ENCODE data around the gene PGAP6. TPM values are rescaled to one million over a fixed set of nuclear protein-coding genes. Genes with fewer than 3 reads are reported as not detected.
"Not testable (repeated sequence)": the region's sequence is repeated elsewhere in the genome, so short reads cannot be mapped to it uniquely, and the experiment has no call there.

PGAP6 gene
- total RNA-seq, 2 donors from 2014 or later, result 27.3 to 33.5 TPM

- intact Hi-C loops (cut with DNase I), result loop anchor here (5.0 to 10.0 kb wide), 2 partner anchors 115 to 243 kb away; no protein-coding TSS in a partner anchor
- ATAC-seq (no peak), DNase-seq (no peak)
Measured at GRCh38 chr16:359871-360697, 21.7 kb downstream of the PGAP6 start.

DNA sequence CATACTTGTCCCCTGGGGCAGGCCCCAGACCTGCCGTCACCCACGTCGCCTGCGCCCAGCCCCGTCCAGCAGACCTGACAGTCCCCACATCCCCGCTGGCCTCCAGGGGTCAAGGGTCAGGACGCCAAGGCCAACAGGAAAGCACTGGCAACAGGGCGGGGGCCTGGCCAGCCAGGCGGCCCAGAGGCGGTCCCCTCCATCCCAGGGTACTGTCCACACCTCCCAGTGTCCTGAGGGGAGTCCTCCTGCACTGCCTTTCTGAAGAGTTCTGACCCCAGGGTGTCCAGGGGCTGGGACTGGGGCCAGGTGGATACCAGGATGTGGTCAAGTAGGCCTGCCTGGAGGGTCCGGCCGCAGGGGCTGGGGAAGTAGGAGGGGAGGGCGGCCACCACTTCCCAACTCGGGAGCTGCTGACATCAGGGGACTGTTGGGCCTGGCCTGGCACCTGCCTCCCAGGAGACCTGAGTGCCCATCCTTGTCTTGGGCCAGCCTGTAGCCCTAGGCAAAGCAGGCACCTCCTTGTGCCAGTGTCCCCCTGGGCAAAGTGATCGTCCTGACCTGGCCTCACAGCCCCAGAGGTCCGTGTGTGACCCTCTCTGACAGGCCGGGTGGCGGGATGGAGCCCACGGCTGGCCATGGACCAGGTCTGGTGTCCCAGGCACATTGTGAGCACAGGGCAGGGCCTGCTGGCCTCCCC lies 22.6 kb downstream of the PGAP6 start:
- no peak for ATAC-seq
- intact Hi-C loops (cut with DNase I), result loop anchor here in 1 of 2 donors (10.0 kb wide), 1 partner anchor 114 kb away; no protein-coding TSS in a partner anchor
- no peak for DNase-seq

GRCh38 chr16:356741-357140 lies 25.0 kb downstream of the PGAP6 start:
- intact Hi-C loops (cut with DNase I), result loop anchor here in 1 of 2 donors (10.0 kb wide), 1 partner anchor 112 kb away; no protein-coding TSS in a partner anchor
- ATAC-seq (no peak), DNase-seq (no peak)

DNA sequence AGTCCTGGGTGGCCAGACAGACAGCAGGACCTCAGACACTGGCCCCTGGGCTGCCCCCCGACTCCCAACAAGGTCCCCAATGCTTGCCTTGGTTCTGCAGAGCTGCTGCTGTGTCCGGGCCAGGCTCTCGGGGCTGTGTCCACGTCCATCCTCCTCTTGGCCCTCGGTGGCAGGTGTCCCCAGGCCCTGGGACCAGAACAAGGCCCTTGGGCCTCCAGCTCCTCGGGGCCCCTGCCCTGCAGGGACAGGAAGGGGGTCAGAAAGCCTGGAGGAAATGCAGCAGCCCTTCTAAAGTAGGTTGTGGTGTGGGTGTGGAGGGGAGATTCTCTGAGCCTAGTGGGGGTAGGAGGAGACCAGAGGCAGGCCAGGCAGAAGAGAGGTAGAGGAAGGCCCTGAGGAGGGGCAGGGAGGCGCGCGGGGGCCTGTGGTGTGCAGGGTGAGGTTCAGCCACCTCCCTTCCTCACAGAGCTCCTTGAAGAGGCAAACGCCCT lies 26.8 kb downstream of the PGAP6 start:
- DNase-seq (no peak), ATAC-seq (no peak)
- intact Hi-C loops (cut with DNase I), result loop anchor here (5.0 to 10.0 kb wide), 2 partner anchors 110 to 123 kb away; partner anchors contain the start of gene FAM234A (in 1 of the 2)

DNA sequence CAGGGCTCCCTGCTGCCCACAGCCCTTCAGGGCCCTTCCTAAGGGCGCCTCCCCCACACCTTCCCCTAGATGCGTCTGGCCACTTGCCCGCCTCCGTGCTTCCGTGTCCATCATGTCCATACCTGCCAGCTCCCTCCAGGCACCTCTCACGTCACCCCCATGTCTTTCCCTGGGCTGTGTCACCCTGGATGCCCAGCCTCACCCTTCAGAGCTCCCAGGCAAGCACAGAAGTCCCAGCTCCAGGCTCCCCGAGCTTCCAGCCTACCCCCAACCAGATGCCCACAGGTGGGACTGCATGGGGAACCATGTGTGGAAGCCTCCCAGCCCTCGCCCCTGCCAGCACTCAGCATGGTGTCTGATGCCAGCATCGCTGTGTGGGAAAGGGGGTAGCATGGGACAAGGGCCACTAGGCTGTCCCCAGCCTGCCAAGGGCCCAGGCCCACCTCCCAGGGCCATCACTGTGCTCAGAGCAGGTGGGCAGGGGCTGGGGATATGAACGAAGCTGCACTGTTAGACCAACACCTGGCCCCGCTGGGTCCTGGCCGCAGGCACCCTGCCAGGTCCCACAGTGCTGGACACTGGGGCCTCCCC lies 27.4 kb downstream of the PGAP6 start:
- intact Hi-C loops (cut with DNase I), result loop anchor here (5.0 to 10.0 kb wide), 2 partner anchors 110 to 122 kb away; partner anchors contain the start of gene FAM234A (in 1 of the 2)
- DNase-seq (no peak), ATAC-seq (no peak)

- no peak for ATAC-seq
- intact Hi-C loops (cut with DNase I), result loop anchor here (5.0 to 10.0 kb wide), 2 partner anchors 109 to 121 kb away; partner anchors contain the start of gene FAM234A (in 1 of the 2)
- DNase-seq, result no peak
Measured at GRCh38 chr16:353404-354290, 28.1 kb downstream of the PGAP6 start.

- peak; percentile 100 for DNase-seq
- intact Hi-C loops (cut with DNase I), result loop anchor here (5.0 to 10.0 kb wide), 2 partner anchors 108 to 120 kb away; partner anchors contain the start of gene FAM234A (in 1 of the 2)
Measured at GRCh38 chr16:352547-353403, 29.0 kb downstream of the PGAP6 start, which contains the start of gene AXIN1. Gene AXIN1, minus strand, starts transcription at chr16:352723. Its CDS starts 5,698 bp downstream, at chr16:347025.

DNA sequence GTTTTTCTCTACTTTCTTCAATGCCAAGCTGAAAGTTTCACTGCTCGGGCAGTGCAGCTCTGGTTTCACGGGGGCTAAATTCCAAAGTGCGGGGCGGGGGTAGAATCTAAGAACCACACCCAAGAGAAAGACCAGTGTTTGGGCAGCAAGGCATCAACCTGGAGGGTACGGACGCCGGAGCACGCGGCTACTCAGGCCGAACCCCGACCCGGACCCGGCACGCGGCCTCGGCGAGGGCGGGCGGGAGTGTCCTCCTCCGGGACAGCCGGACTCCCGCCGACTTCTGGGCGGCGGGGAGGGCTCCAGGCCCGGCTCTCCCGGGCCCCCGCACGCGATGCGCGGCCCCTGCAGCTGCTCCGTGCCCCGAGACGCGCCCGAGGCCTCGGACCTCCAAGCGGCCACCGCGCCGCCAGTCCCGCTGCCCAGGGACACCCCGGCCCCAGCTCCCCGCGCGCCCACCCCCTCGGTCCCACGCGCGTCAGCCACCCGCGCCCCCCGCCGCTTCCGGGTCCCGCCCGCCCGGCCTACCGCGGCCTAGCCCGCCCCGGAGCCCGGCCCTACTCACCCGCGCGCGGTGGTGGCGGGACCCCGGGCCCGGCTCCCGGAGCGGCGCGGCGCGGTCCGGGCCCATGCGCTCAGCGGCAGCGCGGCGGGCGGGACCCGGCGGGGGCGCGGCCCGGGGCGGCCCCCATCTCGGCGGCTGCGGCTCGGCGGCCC lies 29.8 kb downstream of the PGAP6 start:
- ATAC-seq, result no peak
- intact Hi-C loops (cut with DNase I), result loop anchor here (5.0 to 10.0 kb wide), 2 partner anchors 107 to 120 kb away; partner anchors contain the start of gene FAM234A (in 1 of the 2)
- DNase-seq, result no peak

More at GRCh38 chr16:352547-353403, 29.0 kb downstream of the PGAP6 start, which contains the start of gene AXIN1:
- peak; percentile 94 to 95 for ATAC-seq

DNA sequence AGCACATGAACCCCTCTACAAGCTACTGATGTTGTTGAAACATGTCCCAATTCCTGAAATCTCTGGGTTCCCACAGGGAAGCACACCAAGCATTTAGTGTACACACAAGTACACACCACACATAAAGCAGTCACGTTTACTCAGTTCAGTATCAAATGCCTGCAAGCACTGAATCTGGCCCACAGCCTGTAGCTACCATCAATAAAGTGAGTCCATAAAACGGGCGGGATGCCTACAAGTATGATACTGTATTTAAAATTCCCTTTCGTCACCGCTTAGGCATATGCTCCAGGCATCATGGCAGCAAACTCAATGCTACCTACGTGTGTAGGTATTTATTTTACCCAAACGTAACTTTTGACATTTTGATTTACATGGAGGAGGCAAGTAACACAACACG lies 31.6 kb downstream of the PGAP6 start:
- no peak for ATAC-seq
- DNase-seq, result no peak
- intact Hi-C loops (cut with DNase I), result loop anchor here (5.0 to 10.0 kb wide), 2 partner anchors 105 to 118 kb away; partner anchors contain the start of gene FAM234A (in 1 of the 2)

GRCh38 chr16:349211-349610 lies 32.6 kb downstream of the PGAP6 start:
- no peak for DNase-seq
- ATAC-seq, result no peak
- intact Hi-C loops (cut with DNase I), result no loop called here

DNA sequence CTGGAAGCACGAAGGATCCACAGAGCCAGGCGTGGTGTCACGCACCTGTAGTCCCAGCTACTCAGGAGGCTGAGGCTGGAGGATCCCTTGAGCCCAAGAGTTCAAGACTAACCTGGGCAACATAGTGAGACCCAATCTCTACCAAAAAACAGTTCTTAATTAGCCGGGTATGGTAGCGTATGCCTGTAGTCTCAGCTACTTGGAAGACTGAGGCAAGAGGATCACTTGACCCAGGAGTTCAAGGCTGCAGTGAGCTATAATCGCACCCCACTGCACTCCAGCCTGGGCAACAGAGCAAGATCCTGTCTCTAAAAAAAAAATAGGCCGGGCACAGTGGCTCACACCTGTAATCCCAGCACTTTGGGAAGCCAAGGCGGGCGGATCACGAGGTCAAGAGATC lies 33.3 kb downstream of the PGAP6 start:
- ATAC-seq; DNase-seq; intact Hi-C loops (cut with DNase I): not testable (repeated sequence)

- ATAC-seq, result no peak
Measured at GRCh38 chr16:347203-347602, 34.6 kb downstream of the PGAP6 start.

GRCh38 chr16:346587-346986 lies 35.2 kb downstream of the PGAP6 start:
- intact Hi-C loops (cut with DNase I), result no loop called here
- ATAC-seq (peak in 1 of 2 donors; percentile 26), DNase-seq (no peak)

More at GRCh38 chr16:347203-347602, 34.6 kb downstream of the PGAP6 start:
- intact Hi-C loops (cut with DNase I), result no loop called here
- no peak for DNase-seq

DNA sequence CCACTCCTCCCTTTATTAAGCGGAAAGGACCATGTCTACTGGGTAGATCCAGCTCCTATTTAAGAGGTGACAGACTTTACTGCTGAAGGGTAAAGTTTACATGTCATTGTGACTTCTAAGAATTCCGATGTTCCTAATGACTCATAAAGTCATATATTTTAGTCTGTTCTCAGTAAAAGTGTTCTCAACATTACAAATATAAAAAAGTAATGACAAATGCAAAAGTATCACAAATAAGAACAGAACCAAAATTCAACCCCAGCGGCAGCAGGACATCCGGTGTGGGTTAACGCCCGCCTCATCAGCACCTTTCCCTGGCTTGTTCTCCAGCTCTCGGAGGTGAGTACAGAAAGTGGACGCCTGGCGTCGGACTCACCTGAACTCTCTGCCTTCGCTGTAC lies 36.0 kb downstream of the PGAP6 start:
- intact Hi-C loops (cut with DNase I), result no loop called here
- DNase-seq, result no peak
- no peak for ATAC-seq

- DNase-seq, result no peak
- ATAC-seq, result no peak
- intact Hi-C loops (cut with DNase I), result no loop called here
Measured at GRCh38 chr16:342455-343213, 39.1 kb downstream of the PGAP6 start.

DNA sequence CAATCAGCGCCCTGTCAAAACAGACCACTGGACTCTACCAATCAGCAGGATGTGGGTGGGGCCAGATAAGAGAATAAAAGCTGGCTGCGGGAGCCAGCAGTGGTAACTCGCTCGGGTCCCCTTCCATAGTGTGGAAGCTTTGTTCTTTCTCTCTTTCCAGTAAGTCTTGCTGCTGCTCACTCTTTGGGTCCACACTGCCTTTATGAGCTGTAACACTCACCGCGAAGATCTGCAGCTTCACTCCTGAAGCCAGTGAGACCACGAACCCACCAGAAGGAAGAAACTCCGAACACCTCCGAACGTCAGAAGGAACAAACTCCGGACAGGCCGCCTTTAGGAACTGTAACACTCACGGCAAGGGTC lies 39.8 kb downstream of the PGAP6 start:
- ATAC-seq; intact Hi-C loops (cut with DNase I); DNase-seq: not testable (repeated sequence)

Data from left cardiac atrium (tissue), 4 donors.